IMR-90 (cell line): ENCODE results near the gene DOK3.
"Not testable (repeated sequence)": the region's sequence is repeated elsewhere in the genome, so short reads cannot be mapped to it uniquely, and the experiment has no call there.

Experiments
- RAD21 ChIP-seq: IDR thresholded peaks from 2 replicates; pipeline ENCODE4 v1.6.1; 2012; ENCODE audit warnings: low read length, improper control_type of control experiment
- SMC3 ChIP-seq: fragments of 150-350 bp; IDR thresholded peaks from 2 replicates; pipeline ENCODE4 v1.6.1; 2016; ENCODE audit warnings: low read depth, mild to moderate bottlenecking, antibody characterized with exemption, low read length, moderate library complexity
- TF ChIP-seq, protein P1 (sequence below): conservative IDR thresholded peaks from 2 replicates; pipeline ENCODE4 v1.5.1; 2012; ENCODE audit warnings: mild to moderate bottlenecking, low read depth, low read length, improper control_type of control experiment
- TF ChIP-seq, protein P2 (sequence below): fragments of 150-350 bp; IDR thresholded peaks from 2 replicates; pipeline ENCODE4 v1.6.1; 2016; ENCODE audit warnings: low read depth, mild to moderate bottlenecking, low read length, moderate library complexity, borderline replicate concordance

DNA sequence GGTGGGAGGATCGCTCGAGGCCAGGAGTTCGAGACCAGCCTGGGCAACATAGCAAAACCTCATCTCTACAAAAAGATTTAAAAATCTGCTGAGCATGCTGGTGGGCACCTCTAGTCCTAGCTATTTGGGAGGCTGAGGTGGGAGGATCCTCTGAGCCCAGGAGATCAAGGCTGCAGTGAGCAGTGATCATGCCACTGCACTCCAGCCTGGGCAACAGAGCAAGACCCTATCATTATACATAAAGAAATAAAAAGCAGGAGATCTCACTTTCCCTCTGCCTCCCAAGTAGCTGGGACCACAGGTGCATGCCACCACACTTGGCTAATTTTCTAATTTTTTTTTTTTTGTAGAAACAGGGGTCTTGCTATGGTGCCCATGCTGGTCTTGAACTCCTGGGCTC lies 23.9 kb downstream of the DOK3 start:
- TF ChIP-seq, protein P1, sequence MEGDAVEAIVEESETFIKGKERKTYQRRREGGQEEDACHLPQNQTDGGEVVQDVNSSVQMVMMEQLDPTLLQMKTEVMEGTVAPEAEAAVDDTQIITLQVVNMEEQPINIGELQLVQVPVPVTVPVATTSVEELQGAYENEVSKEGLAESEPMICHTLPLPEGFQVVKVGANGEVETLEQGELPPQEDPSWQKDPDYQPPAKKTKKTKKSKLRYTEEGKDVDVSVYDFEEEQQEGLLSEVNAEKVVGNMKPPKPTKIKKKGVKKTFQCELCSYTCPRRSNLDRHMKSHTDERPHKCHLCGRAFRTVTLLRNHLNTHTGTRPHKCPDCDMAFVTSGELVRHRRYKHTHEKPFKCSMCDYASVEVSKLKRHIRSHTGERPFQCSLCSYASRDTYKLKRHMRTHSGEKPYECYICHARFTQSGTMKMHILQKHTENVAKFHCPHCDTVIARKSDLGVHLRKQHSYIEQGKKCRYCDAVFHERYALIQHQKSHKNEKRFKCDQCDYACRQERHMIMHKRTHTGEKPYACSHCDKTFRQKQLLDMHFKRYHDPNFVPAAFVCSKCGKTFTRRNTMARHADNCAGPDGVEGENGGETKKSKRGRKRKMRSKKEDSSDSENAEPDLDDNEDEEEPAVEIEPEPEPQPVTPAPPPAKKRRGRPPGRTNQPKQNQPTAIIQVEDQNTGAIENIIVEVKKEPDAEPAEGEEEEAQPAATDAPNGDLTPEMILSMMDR: not testable (repeated sequence)
- TF ChIP-seq SMC3, RAD21: not testable (repeated sequence)
- TF ChIP-seq, protein P2, sequence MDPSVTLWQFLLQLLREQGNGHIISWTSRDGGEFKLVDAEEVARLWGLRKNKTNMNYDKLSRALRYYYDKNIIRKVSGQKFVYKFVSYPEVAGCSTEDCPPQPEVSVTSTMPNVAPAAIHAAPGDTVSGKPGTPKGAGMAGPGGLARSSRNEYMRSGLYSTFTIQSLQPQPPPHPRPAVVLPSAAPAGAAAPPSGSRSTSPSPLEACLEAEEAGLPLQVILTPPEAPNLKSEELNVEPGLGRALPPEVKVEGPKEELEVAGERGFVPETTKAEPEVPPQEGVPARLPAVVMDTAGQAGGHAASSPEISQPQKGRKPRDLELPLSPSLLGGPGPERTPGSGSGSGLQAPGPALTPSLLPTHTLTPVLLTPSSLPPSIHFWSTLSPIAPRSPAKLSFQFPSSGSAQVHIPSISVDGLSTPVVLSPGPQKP: not testable (repeated sequence)
